GM18867 (cell line): ENCODE data around the gene AGFG1.
"Not testable (repeated sequence)": the region's sequence is repeated elsewhere in the genome, so short reads cannot be mapped to it uniquely, and the experiment has no call there.

Experiments
- ATAC-seq: cut with Tn5 transposase; IDR thresholded peaks from one replicate; pipeline ENCODE4 v1.9.1; 2021; ENCODE audit warnings: mild to moderate bottlenecking, moderate library complexity; ENCODE audit not compliant: unreplicated experiment

AGFG1 gene

GRCh38 chr2:227497158-227497557 is 25.2 kb downstream of the AGFG1 start:
- ATAC-seq, result no peak

- no peak for ATAC-seq
Observed at GRCh38 chr2:227499627-227500300, 27.8 kb downstream of the AGFG1 start.

GRCh38 chr2:227500301-227500630 is 28.3 kb downstream of the AGFG1 start:
- ATAC-seq, result no peak

GRCh38 chr2:227503433-227504406 is 31.8 kb downstream of the AGFG1 start:
- no peak for ATAC-seq

GRCh38 chr2:227504700-227505099 is 32.7 kb downstream of the AGFG1 start:
- no peak for ATAC-seq

GRCh38 chr2:227506456-227506855 is 34.5 kb downstream of the AGFG1 start:
- no peak for ATAC-seq

- no peak for ATAC-seq
Observed at GRCh38 chr2:227507963-227508362, 36.0 kb downstream of the AGFG1 start.

GRCh38 chr2:227509076-227509475 is 37.1 kb downstream of the AGFG1 start:
- no peak for ATAC-seq

- ATAC-seq, result no peak
Observed at GRCh38 chr2:227509824-227510619, 38.1 kb downstream of the AGFG1 start.

GRCh38 chr2:227510620-227510958 is 38.6 kb downstream of the AGFG1 start:
- ATAC-seq, result no peak

- ATAC-seq, result no peak
Observed at GRCh38 chr2:227511239-227511930, 39.4 kb downstream of the AGFG1 start.

- no peak for ATAC-seq
Observed at GRCh38 chr2:227511955-227512354, 40.0 kb downstream of the AGFG1 start.

- no peak for ATAC-seq
Observed at GRCh38 chr2:227513113-227513512, 41.2 kb downstream of the AGFG1 start.

- ATAC-seq, result no peak
Observed at GRCh38 chr2:227515742-227516141, 43.8 kb downstream of the AGFG1 start.

GRCh38 chr2:227517724-227518123 is 45.8 kb downstream of the AGFG1 start:
- ATAC-seq, result no peak

GRCh38 chr2:227518278-227518865 is 46.4 kb downstream of the AGFG1 start:
- not testable (repeated sequence) for ATAC-seq

GRCh38 chr2:227521178-227521577 is 49.2 kb downstream of the AGFG1 start:
- not testable (repeated sequence) for ATAC-seq

GRCh38 chr2:227524665-227525064 is 52.7 kb downstream of the AGFG1 start:
- ATAC-seq, result no peak

- ATAC-seq, result no peak
Observed at GRCh38 chr2:227527351-227527750, 55.4 kb downstream of the AGFG1 start.

GRCh38 chr2:227528803-227529202 is 56.8 kb downstream of the AGFG1 start:
- no peak for ATAC-seq
